Activated naive CD8-positive, alpha-beta T cell treated with anti-CD3 and anti-CD28 coated beads for 36 hours (primary cell): ENCODE data around the gene POU3F1. TPM values are rescaled to one million over a fixed set of nuclear protein-coding genes. Genes with fewer than 3 reads are reported as not detected.

Experiments used
- DNase-seq: peaks from one replicate; pipeline ENCODE4 v3.0.0; 2021
- H3K27ac Mint-ChIP-seq: one replicate; pipeline ENCODE4 v1.8.0; 2022; ENCODE audit warnings: mild to moderate bottlenecking, moderate library complexity, mixed read lengths
- H3K27me3 Mint-ChIP-seq: one replicate; pipeline ENCODE4 v1.8.0; 2022; ENCODE audit warnings: mild to moderate bottlenecking, mixed read lengths
- H3K36me3 Mint-ChIP-seq: one replicate; pipeline ENCODE4 v1.8.0; 2021; ENCODE audit warnings: mild to moderate bottlenecking, mixed read lengths
- H3K4me1 Mint-ChIP-seq: one replicate; pipeline ENCODE4 v1.8.0; 2021; ENCODE audit warnings: mixed read lengths
- H3K4me3 Mint-ChIP-seq: one replicate; pipeline ENCODE4 v1.8.0; 2022; ENCODE audit warnings: mild to moderate bottlenecking, moderate library complexity, mixed read lengths
- H3K9me3 Mint-ChIP-seq: one replicate; pipeline ENCODE4 v1.8.0; 2022; ENCODE audit warnings: mixed read lengths
- total RNA-seq, 2 experiments: library from RNA; stranded (reverse); gene quantifications; one replicate each; pipeline ENCODE4 v1.2.3, GENCODE V29; 2021

Gene POU3F1
- total RNA-seq, 2 experiments from 2014 or later: 0.10 TPM; not detected in 1

- Mint-ChIP-seq H3K4me1 (no peaks in the 10 kb centered on the region), H3K27me3 (peaks cover 7% of the 10 kb centered on the region), H3K4me3 (no peak overlapping the region), H3K9me3 (no peaks in the 10 kb centered on the region), H3K27ac (no peak overlapping the region), H3K36me3 (no peaks in the 10 kb centered on the region)
- DNase-seq: no peak
Observed at GRCh38 chr1:38082769-38083263, 36.2 kb upstream of the POU3F1 start.

- no peak overlapping the region for H3K27ac Mint-ChIP-seq
- H3K36me3 Mint-ChIP-seq: no peaks in the 10 kb centered on the region
- no peak for DNase-seq
- H3K9me3 Mint-ChIP-seq: no peaks in the 10 kb centered on the region
- H3K4me1 Mint-ChIP-seq: no peaks in the 10 kb centered on the region
- H3K27me3 Mint-ChIP-seq: peaks cover 10% of the 10 kb centered on the region
- H3K4me3 Mint-ChIP-seq: no peak overlapping the region
Observed at GRCh38 chr1:38079019-38079418, 32.4 kb upstream of the POU3F1 start.

DNA sequence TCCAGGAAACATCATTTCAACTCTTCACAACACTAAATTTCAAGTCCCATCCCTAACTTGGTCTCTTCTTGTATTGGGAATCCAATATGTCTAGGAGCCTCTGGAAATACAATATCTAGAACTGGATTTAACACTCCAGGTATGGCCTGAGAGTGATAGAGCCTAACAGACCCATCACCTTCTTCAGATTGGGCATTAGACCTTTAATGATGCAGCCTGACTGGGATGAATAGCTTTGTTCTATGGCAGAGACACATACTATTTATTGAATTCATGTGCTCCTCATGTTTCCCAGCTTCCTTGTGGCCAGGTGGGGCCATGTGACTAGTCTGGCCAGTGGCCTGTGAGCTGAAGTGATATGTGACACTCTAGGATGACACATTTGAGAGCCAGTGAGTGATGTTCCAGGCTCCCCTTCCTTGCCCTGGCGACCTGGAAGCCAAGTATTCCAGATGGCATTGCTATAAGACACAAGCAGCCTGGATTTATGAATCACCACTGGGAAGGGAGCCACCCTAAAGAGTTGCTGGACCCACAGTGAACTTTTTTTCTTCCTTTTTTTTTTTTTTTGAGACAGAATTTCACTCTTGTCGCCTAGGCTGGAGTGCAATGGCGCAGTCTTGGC lies 31.0 kb upstream of the POU3F1 start:
- no peaks in the 10 kb centered on the region for H3K36me3 Mint-ChIP-seq
- no peaks in the 10 kb centered on the region for H3K4me1 Mint-ChIP-seq
- H3K27ac Mint-ChIP-seq: no peak overlapping the region
- no peak for DNase-seq
- H3K9me3 Mint-ChIP-seq: no peaks in the 10 kb centered on the region
- no peak overlapping the region for H3K4me3 Mint-ChIP-seq
- H3K27me3 Mint-ChIP-seq: peaks cover 16% of the 10 kb centered on the region

DNA sequence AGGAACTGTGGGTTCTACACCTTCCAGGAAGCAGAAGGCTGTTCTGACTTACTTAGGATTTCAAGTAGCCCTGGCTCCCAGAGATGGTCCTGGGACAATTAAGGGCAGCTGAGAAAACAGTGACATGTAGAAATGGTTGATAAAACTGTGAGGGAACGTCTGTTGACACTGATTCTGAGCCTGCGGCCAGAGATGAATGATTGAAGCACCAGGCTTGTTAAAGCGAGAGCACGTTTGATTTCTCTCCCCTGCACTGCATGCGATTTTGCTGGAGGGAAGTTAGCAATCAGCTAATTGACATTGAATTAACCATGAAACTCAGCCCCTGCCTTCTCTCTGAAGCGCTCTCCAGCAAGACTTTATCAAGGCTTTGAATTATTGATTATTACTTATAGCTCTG lies 29.9 kb upstream of the POU3F1 start:
- no peaks in the 10 kb centered on the region for H3K9me3 Mint-ChIP-seq
- no peak overlapping the region for H3K4me3 Mint-ChIP-seq
- DNase-seq: no peak
- no peaks in the 10 kb centered on the region for H3K36me3 Mint-ChIP-seq
- peaks cover 20% of the 10 kb centered on the region for H3K27me3 Mint-ChIP-seq
- no peaks in the 10 kb centered on the region for H3K4me1 Mint-ChIP-seq
- H3K27ac Mint-ChIP-seq: no peak overlapping the region

GRCh38 chr1:38076038-38076437 lies 29.4 kb upstream of the POU3F1 start:
- H3K9me3 Mint-ChIP-seq: no peaks in the 10 kb centered on the region
- H3K36me3 Mint-ChIP-seq: no peaks in the 10 kb centered on the region
- no peaks in the 10 kb centered on the region for H3K4me1 Mint-ChIP-seq
- H3K27me3 Mint-ChIP-seq: peaks cover 24% of the 10 kb centered on the region
- H3K4me3 Mint-ChIP-seq: no peak overlapping the region
- H3K27ac Mint-ChIP-seq: no peak overlapping the region
- no peak for DNase-seq

DNA sequence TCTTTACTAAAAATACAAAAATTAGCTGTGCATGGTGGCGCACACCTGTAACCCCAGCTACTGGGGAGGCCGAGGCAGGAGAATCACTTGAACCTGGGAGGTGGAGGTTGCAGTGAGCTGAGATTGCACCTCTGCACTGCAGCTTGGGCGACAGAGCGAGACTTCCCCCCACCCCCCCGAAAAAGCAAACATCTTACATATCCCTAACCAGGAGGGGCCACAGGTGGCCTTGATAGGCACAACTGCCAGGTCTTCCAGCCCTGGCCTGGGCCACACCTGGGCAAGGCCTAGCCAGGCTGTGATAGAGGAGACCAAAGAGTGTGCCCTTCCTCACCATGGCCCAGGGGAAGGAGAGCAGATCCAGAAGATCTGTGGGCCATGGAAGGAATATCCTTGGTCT lies 28.6 kb upstream of the POU3F1 start:
- no peaks in the 10 kb centered on the region for H3K36me3 Mint-ChIP-seq
- no peak for DNase-seq
- no peak overlapping the region for H3K4me3 Mint-ChIP-seq
- H3K9me3 Mint-ChIP-seq: no peaks in the 10 kb centered on the region
- no peaks in the 10 kb centered on the region for H3K4me1 Mint-ChIP-seq
- peaks cover 33% of the 10 kb centered on the region for H3K27me3 Mint-ChIP-seq
- no peak overlapping the region for H3K27ac Mint-ChIP-seq

DNA sequence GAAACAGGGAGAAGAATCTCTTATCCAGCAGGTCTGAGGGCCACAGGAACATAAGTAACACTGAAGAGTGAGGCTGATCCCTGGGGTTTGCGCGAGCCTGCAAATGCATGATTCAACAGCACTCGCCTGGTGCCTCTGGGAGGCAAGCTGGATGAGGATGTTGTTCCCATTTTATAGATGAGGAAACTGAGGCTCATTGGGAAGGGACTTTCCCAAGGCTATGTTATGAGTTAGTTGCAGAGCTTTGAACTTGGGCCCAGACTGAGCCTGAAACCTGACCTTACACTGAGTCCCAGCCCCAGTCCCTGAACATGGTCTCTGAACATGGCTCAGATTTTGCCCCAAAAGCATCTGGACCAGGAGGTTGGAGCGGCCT lies 27.7 kb upstream of the POU3F1 start:
- Mint-ChIP-seq H3K27ac (no peak overlapping the region), H3K36me3 (no peaks in the 10 kb centered on the region), H3K4me3 (no peak overlapping the region), H3K27me3 (peaks cover 42% of the 10 kb centered on the region), H3K4me1 (no peaks in the 10 kb centered on the region), H3K9me3 (no peaks in the 10 kb centered on the region)
- DNase-seq: no peak

DNA sequence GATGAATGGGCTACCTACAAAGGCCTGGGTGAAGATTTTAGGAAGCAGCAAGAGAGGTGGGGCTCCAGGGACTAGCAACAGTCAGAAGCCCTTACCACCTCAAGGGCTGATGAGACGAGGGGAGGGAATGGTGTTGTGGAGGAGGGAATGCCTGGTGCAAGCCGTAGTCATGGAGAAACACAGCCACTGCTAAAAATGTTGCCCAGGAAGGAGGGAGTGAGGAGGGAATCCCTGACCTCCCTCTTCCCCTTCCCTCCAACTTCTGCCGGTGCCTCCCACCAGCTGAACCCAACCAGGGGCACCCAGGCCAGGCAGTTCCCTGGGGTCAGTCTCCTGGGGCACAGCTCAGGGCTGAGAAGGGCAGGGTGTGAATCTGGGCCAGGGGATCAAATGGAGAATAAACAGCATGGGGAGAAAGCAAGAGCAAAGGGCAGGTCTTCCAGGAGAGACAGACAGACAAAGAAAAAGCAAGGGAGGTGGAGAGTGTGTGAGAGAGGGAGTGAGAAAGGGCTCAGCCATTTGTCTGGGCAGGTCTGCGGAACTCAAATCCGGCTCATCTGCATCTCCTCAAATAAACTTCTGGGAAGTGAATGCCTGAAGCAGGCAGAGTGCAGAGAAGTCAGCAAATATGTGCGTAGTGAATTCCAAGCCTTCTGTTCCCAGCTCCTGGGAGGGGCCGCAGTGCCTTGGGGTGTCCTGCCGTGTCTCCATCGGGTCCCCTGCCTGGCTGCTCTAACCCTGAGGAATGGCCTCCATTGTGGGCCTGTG lies 27.1 kb upstream of the POU3F1 start:
- no peak for DNase-seq
- Mint-ChIP-seq H3K27ac (no peak overlapping the region), H3K4me3 (no peak overlapping the region), H3K9me3 (no peaks in the 10 kb centered on the region), H3K27me3 (peaks cover 41% of the 10 kb centered on the region), H3K4me1 (no peaks in the 10 kb centered on the region), H3K36me3 (no peaks in the 10 kb centered on the region)

- Mint-ChIP-seq H3K9me3 (no peaks in the 10 kb centered on the region), H3K4me1 (no peaks in the 10 kb centered on the region), H3K36me3 (no peaks in the 10 kb centered on the region), H3K27ac (no peak overlapping the region), H3K4me3 (no peak overlapping the region), H3K27me3 (peaks cover 46% of the 10 kb centered on the region)
- no peak for DNase-seq
Observed at GRCh38 chr1:38072858-38073257, 26.3 kb upstream of the POU3F1 start.

DNA sequence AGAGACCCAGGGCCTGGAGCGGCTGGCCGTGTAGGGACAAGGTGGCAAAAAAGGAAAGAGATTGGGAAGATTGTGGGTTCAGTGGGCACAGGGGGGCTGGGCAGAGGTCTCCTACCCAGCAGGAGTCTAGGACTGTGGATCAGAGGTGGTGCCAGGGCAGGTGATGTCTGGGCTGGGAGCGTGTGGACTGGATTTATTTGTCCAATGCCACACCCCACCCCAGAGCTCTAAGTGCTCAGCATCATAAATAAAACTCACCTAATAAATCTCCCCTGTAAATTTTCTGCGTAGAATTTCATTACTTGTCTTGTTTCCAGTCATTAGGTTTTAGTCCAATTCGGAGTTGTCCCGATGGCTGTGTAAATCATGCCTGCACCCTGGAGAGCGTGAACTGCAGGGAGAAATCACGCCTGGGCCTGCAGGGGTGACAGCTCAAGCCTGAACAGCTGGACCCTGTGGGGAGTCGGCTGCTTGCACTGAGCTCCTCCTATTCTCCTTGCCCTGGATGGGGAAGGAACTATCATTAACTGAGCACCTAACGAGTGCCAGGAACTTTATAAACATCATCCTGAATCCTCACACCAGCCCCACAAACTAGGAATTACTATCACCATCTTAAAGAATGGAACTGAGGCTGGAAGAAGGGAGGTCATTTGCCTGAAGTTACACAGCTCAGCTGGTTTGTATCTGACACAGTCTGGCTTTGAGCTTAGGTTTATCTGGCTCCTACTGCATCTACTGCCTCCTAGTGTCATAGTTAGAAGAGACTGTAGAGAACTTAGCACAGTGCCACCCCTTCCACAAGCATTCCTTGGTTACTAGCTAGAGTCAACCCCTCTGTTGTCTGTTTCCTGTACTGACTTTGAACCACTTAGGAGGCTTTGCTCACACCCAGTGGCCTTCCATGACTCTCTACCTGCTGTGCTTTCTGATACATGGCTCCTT lies 25.0 kb upstream of the POU3F1 start:
- DNase-seq: no peak
- no peaks in the 10 kb centered on the region for H3K36me3 Mint-ChIP-seq
- H3K27ac Mint-ChIP-seq: no peak overlapping the region
- H3K4me3 Mint-ChIP-seq: no peak overlapping the region
- H3K9me3 Mint-ChIP-seq: no peaks in the 10 kb centered on the region
- H3K27me3 Mint-ChIP-seq: peaks cover 52% of the 10 kb centered on the region
- no peaks in the 10 kb centered on the region for H3K4me1 Mint-ChIP-seq

DNA sequence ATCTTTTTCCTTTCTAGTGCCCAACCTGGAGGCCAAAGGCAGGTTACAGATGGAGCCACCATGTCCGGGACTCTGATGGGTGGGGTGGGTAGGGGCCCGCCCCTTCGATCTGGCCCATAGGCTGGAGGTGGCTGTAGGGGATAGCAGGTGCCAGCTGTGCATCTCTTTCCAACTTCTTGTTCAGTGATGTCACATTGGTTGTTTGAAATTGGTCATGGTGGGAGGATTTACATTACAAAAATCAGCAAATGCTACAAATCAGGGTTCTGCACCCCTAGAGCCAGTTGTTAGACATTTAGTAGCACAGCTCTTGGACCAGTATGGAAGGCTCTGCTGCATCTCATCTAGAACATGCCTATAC lies 22.4 kb upstream of the POU3F1 start:
- H3K27me3 Mint-ChIP-seq: peaks cover 47% of the 10 kb centered on the region
- H3K9me3 Mint-ChIP-seq: no peaks in the 10 kb centered on the region
- no peak for DNase-seq
- no peak overlapping the region for H3K4me3 Mint-ChIP-seq
- no peaks in the 10 kb centered on the region for H3K36me3 Mint-ChIP-seq
- H3K27ac Mint-ChIP-seq: no peak overlapping the region
- no peaks in the 10 kb centered on the region for H3K4me1 Mint-ChIP-seq

GRCh38 chr1:38068220-38068979 lies 21.8 kb upstream of the POU3F1 start:
- H3K27ac Mint-ChIP-seq: no peak overlapping the region
- H3K27me3 Mint-ChIP-seq: peaks cover 47% of the 10 kb centered on the region
- H3K4me3 Mint-ChIP-seq: no peak overlapping the region
- H3K4me1 Mint-ChIP-seq: no peaks in the 10 kb centered on the region
- H3K36me3 Mint-ChIP-seq: no peaks in the 10 kb centered on the region
- no peaks in the 10 kb centered on the region for H3K9me3 Mint-ChIP-seq
- DNase-seq: no peak

GRCh38 chr1:38064197-38064903 lies 17.8 kb upstream of the POU3F1 start:
- H3K4me1 Mint-ChIP-seq: peaks cover 4% of the 10 kb centered on the region
- H3K27ac Mint-ChIP-seq: no peak overlapping the region
- peaks cover 30% of the 10 kb centered on the region for H3K27me3 Mint-ChIP-seq

GRCh38 chr1:38063616-38064015 lies 17.0 kb upstream of the POU3F1 start:
- H3K4me3 Mint-ChIP-seq: no peak overlapping the region
- H3K36me3 Mint-ChIP-seq: no peaks in the 10 kb centered on the region
- H3K9me3 Mint-ChIP-seq: no peaks in the 10 kb centered on the region
- H3K27ac Mint-ChIP-seq: no peak overlapping the region
- DNase-seq: no peak
- H3K27me3 Mint-ChIP-seq: peaks cover 28% of the 10 kb centered on the region
- peaks cover 4% of the 10 kb centered on the region for H3K4me1 Mint-ChIP-seq

More at GRCh38 chr1:38064197-38064903, 17.8 kb upstream of the POU3F1 start:
- DNase-seq: no peak
- H3K9me3 Mint-ChIP-seq: no peaks in the 10 kb centered on the region
- H3K36me3 Mint-ChIP-seq: no peaks in the 10 kb centered on the region
- no peak overlapping the region for H3K4me3 Mint-ChIP-seq
